Prostate gland (tissue), 2 donors: ENCODE data around the gene PANK1.

Experiments used
- CTCF ChIP-seq, 4 experiments: fragments of 200-600 bp in 2 of 4; fragments of 450-650 bp in 2 of 4; sonication (generic) in 2 of 4; IDR thresholded peaks; 1 replicate in 3 of 4; 2 replicates in 1 of 4; pipeline ENCODE4 v1.5.1; 2016 to 2019; ENCODE audit warnings: antibody characterized with exemption in 4 of 4, mild to moderate bottlenecking in 2 of 4, moderate library complexity in 2 of 4
- POLR2A ChIP-seq: fragments of 450-650 bp; IDR thresholded peaks from one replicate; pipeline ENCODE4 v1.6.1; 2016; ENCODE audit warnings: antibody characterized with exemption, mild to moderate bottlenecking
- POLR2AphosphoS5 ChIP-seq: sonication (generic); formaldehyde crosslinking; IDR thresholded peaks from one replicate; pipeline ENCODE4 v1.6.1; 2017; ENCODE audit warnings: antibody characterized with exemption

- TF ChIP-seq CTCF (IDR thresholded peaks at IDR 0.05) = no peak
- TF ChIP-seq POLR2A = no peak
- no peak for TF ChIP-seq POLR2AphosphoS5
Measured at GRCh38 chr10:89655722-89656121, 10.7 kb upstream of the PANK1 start.
